HCT116 (cell line): ENCODE results near the gene GRAMD4. TPM values are rescaled to one million over a fixed set of nuclear protein-coding genes. Genes with fewer than 3 reads are reported as not detected.

Source experiments
- ATAC-seq: fragments of 200-7000 bp; cut with Tn5 transposase; 2 replicates; pipeline ENCODE4 v1.9.1; 2020; ENCODE audit warnings: mild to moderate bottlenecking, moderate library complexity
- BruUV-seq: library from RNA; stranded (reverse); fragments of 400-500 nt; replicated peaks from 2 replicates; lab custom pipeline; 2021; lab: Mats Ljungman, UMichigan
- CTCF ChIA-PET: fragments of 300-600 bp; sonication (Branson Sonifier 250); formaldehyde crosslinking; loops from one replicate; lab custom pipeline; 2021; ENCODE audit warnings: antibody characterized with exemption; lab: Charles Lee
- POLR2A ChIA-PET: fragments of 300-600, 350-600 bp; sonication (Branson Sonifier 250); formaldehyde crosslinking; loops from one replicate; lab custom pipeline; 2021; ENCODE audit warnings: antibody characterized with exemption; lab: Charles Lee
- RAD21 ChIA-PET, 2 experiments: fragments of 300-600 bp; sonication (Branson Sonifier 250); formaldehyde crosslinking; loops; one replicate each; lab custom pipeline; 2023; ENCODE audit warnings: low total read pairs in 2 of 2; ENCODE audit not compliant: uncharacterized antibody in 2 of 2, unreplicated experiment in 2 of 2, low non-redundant PET in 1 of 2; lab: Charles Lee
- DNase-seq: peaks from one replicate; pipeline ENCODE4 v3.0.0-alpha.2; 2010; ENCODE audit warnings: low read depth, low spot score
- H2AFZ ChIP-seq: fragments of 200-600 bp; shearing (Covaris generic), sonication (generic); 2 replicates; pipeline ENCODE4 v1.6.1; 2017; ENCODE audit warnings: low read depth, mixed run types, mixed read lengths, antibody characterized with exemption, low read length; ENCODE audit not compliant: poor library complexity, severe bottlenecking
- H3K27ac ChIP-seq: 2 replicates; pipeline ENCODE4 v1.5.1; 2012; ENCODE audit warnings: low read depth, low read length
- H3K27me3 ChIP-seq: fragments of 200-600 bp; sonication (generic); 2 replicates; pipeline ENCODE4 v1.6.1; 2016; ENCODE audit warnings: mixed run types, low read length, mixed read lengths; ENCODE audit not compliant: insufficient read depth
- H3K36me3 ChIP-seq, 2 experiments: fragments of 200-500 bp in 1 of 2; fragments of 200-600 bp in 1 of 2; sonication (Bioruptor generic) in 1 of 2; sonication (generic) in 1 of 2; 2 replicates each; pipeline versions ENCODE4 v1.5.1 to v1.6.1; 2014 to 2016; ENCODE audit warnings: low read length in 2 of 2, inconsistent platforms in 1 of 2, mixed read lengths in 1 of 2, mixed run types in 1 of 2; ENCODE audit not compliant: insufficient read depth in 2 of 2, control insufficient read depth in 1 of 2
- H3K4me1 ChIP-seq, 2 experiments: fragments of 200-600 bp in 1 of 2; sonication (generic) in 1 of 2; 2 replicates each; pipeline versions ENCODE4 v1.5.1 to v1.6.1; 2012 to 2017; ENCODE audit warnings: low read length in 2 of 2, inconsistent platforms in 1 of 2, mild to moderate bottlenecking in 1 of 2, mixed read lengths in 1 of 2, mixed run types in 1 of 2, moderate library complexity in 1 of 2; ENCODE audit not compliant: insufficient read depth in 2 of 2, control insufficient read depth in 1 of 2
- H3K4me2 ChIP-seq: fragments of 200-600 bp; sonication (generic); 2 replicates; pipeline ENCODE4 v1.6.1; 2017; ENCODE audit warnings: mixed run types, low read length, mixed read lengths
- H3K4me3 ChIP-seq, 2 experiments: fragments of 200-600 bp in 1 of 2; sonication (generic) in 1 of 2; replicated peaks in 1 of 2; 2 replicates each; pipeline ENCODE4 v1.5.1; 2011 to 2016; ENCODE audit warnings: low read length in 2 of 2, control low read depth in 1 of 2, low read depth in 1 of 2, mild to moderate bottlenecking in 1 of 2, mixed read lengths in 1 of 2, mixed run types in 1 of 2
- H3K79me2 ChIP-seq: fragments of 200-600 bp; sonication (generic); 2 replicates; pipeline ENCODE4 v1.6.1; 2017; ENCODE audit warnings: mild to moderate bottlenecking, mixed run types, low read length, moderate library complexity, mixed read lengths; ENCODE audit not compliant: insufficient read depth
- H3K9ac ChIP-seq: fragments of 200-600 bp; sonication (generic); 2 replicates; pipeline ENCODE4 v1.6.1; 2016; ENCODE audit warnings: low read length, mixed read lengths
- H3K9me2 ChIP-seq: fragments of 200-600 bp; sonication (generic), shearing (Covaris generic); 2 replicates; pipeline ENCODE4 v1.6.1; 2017; ENCODE audit warnings: mixed run types, mild to moderate bottlenecking, moderate library complexity; ENCODE audit not compliant: insufficient read depth
- H3K9me3 ChIP-seq, 2 experiments: fragments of 200-500 bp in 1 of 2; fragments of 200-600 bp in 1 of 2; sonication (Bioruptor generic) in 1 of 2; sonication (generic) in 1 of 2; 2 replicates each; pipeline ENCODE4 v1.6.1; 2014 to 2017; ENCODE audit warnings: low read length in 2 of 2, mixed read lengths in 2 of 2, inconsistent platforms in 1 of 2, low read depth in 1 of 2, mild to moderate bottlenecking in 1 of 2, mixed run types in 1 of 2, moderate library complexity in 1 of 2; ENCODE audit not compliant: control insufficient read depth in 1 of 2, insufficient read depth in 1 of 2
- H4K20me1 ChIP-seq: fragments of 200-600 bp; sonication (generic), shearing (Covaris generic); 2 replicates; pipeline ENCODE4 v1.6.1; 2017; ENCODE audit warnings: mixed run types, mild to moderate bottlenecking, moderate library complexity; ENCODE audit not compliant: insufficient read depth
- ATF3 ChIP-seq: IDR thresholded peaks from 2 replicates; pipeline ENCODE4 v1.6.1; 2012
- CTCF ChIP-seq, 3 experiments: fragments of 200-600 bp in 1 of 3; sonication (generic) in 1 of 3; IDR thresholded peaks in 2 of 3; conservative IDR thresholded peaks in 1 of 3; 2 replicates each; pipeline ENCODE4 v1.5.1; 2012 to 2017; ENCODE audit warnings: low read depth in 2 of 3, low read length in 2 of 3, antibody characterized with exemption in 1 of 3, borderline replicate concordance in 1 of 3, control low read depth in 1 of 3, mild to moderate bottlenecking in 1 of 3, mixed read lengths in 1 of 3, mixed run types in 1 of 3, moderate library complexity in 1 of 3; ENCODE audit not compliant: insufficient read depth in 1 of 3
- FOSL1 ChIP-seq: IDR thresholded peaks from 2 replicates; pipeline ENCODE4 v1.6.1; 2012; ENCODE audit warnings: low read depth
- JUND ChIP-seq: IDR thresholded peaks from 2 replicates; pipeline ENCODE4 v1.6.1; 2012
- MAX ChIP-seq: IDR thresholded peaks from 2 replicates; pipeline ENCODE4 v1.6.1; 2012
- RAD21 ChIP-seq: IDR thresholded peaks from 2 replicates; pipeline ENCODE4 v1.6.1; 2012; ENCODE audit warnings: low read depth, mild to moderate bottlenecking
- REST ChIP-seq: IDR thresholded peaks from 2 replicates; pipeline ENCODE4 v1.6.1; 2012; ENCODE audit warnings: low read depth
- SP1 ChIP-seq: IDR thresholded peaks from 2 replicates; pipeline ENCODE4 v1.6.1; 2012; ENCODE audit warnings: low read depth
- YY1 ChIP-seq: IDR thresholded peaks from 2 replicates; pipeline ENCODE4 v1.6.1; 2011; ENCODE audit warnings: low read length, low read depth, moderate library complexity, mild to moderate bottlenecking; ENCODE audit not compliant: insufficient replicate concordance; ENCODE audit errors: extremely low read depth
- ZFX ChIP-seq: fragments of 450-650 bp; IDR thresholded peaks from 2 replicates; pipeline ENCODE4 v1.6.1; 2017
- ZNF274 ChIP-seq: fragments of 200-500 bp; sonication (Bioruptor generic); IDR thresholded peaks from 2 replicates; pipeline ENCODE4 v1.6.1; 2014; ENCODE audit warnings: mild to moderate bottlenecking, low read depth, low read length, inconsistent platforms
- intact Hi-C: fragments of 100-400 bp; cut with micrococcal nuclease; formaldehyde crosslinking; loops from 2 replicates; pipeline ENCODE4 v1.10.0; 2022
- total RNA-seq: library from RNA; stranded (reverse); gene quantifications from one replicate; pipeline ENCODE4 v1.2.1, GENCODE V29; 2021; ENCODE audit not compliant: unreplicated experiment

Gene GRAMD4
- total RNA-seq, 1 experiment from 2014 or later, result 25.8 TPM

GRCh38 chr22:46617207-46617985 is 2.8 kb upstream of the GRAMD4 start (continued):
- TF ChIP-seq REST (no peak), JUND (no peak), FOSL1 (no peak), YY1 (no peak)

DNA sequence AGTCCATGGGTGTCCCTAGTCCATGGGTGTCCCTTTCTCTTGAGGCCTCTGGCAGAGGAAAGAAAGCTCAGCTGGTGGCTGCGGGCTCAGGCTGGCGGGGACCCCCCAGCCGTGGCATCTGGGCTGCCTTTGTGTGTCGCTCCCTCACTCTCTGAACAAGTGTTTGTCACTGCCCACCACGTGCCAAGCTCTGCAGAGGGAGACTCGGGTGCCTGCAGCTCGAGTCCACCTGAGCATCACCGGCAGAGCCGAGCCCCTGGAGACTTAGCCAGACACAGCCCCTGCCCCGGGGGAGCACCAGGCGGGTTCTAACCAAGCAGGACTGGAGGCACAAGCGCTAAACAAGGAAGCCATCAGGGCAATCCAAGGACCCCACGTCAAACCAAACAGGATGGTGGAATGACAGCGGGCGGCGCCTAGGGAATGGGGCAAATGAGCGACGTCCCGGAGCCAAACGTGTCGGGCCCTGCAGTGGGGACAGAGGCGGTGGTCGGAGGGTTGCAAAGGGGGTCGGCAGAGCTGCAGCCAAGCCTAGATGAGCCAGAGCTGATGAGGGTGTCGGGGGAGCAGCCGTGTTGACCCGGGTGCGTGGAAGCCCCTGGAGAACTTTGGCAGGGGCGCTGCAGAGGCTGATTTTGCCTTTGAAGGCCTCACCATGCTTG is 2.1 kb upstream of the GRAMD4 start:
- ChIA-PET RAD21 (no interaction called here), CTCF (no interaction called here), POLR2A (no interaction called here)
- no peak for TF ChIP-seq RAD21
- no peak for TF ChIP-seq MAX
- no peak for TF ChIP-seq CTCF (IDR thresholded peaks at IDR 0.05 in 2 of 3, conservative IDR thresholded peaks at IDR 0.05 in 1 of 3; ENCODE audit: borderline replicate concordance in 1 of 3, insufficient read depth in 1 of 3, low read depth in 2 of 3, low read length in 2 of 3)
- TF ChIP-seq SP1, result no peak
- no peak for TF ChIP-seq ATF3
- no peak for TF ChIP-seq ZFX
- TF ChIP-seq REST, result no peak
- TF ChIP-seq ZNF274, result no peak
- Histone ChIP-seq H3K27me3 (no peaks in the 10 kb centered on the region), H3K27ac (no peak overlapping the region), H3K4me3 (no peak overlapping the region), H2AFZ (no peak overlapping the region), H3K9me3 (no peaks in the 10 kb centered on the region), H3K4me2 (no peak overlapping the region), H3K36me3 (no peaks in the 10 kb centered on the region), H3K4me1 (no peaks in the 10 kb centered on the region; a peak in 1 of 4 replicates), H3K79me2 (no peaks in the 10 kb centered on the region), H3K9ac (no peak overlapping the region), H4K20me1 (no peaks in the 10 kb centered on the region), H3K9me2 (no peaks in the 10 kb centered on the region)
- no TSS peak for BruUV-seq
- no peak for ATAC-seq
- no peak for DNase-seq
- intact Hi-C loops, result no loop called here
